ENCODE data around the gene SELENOS.

DNA sequence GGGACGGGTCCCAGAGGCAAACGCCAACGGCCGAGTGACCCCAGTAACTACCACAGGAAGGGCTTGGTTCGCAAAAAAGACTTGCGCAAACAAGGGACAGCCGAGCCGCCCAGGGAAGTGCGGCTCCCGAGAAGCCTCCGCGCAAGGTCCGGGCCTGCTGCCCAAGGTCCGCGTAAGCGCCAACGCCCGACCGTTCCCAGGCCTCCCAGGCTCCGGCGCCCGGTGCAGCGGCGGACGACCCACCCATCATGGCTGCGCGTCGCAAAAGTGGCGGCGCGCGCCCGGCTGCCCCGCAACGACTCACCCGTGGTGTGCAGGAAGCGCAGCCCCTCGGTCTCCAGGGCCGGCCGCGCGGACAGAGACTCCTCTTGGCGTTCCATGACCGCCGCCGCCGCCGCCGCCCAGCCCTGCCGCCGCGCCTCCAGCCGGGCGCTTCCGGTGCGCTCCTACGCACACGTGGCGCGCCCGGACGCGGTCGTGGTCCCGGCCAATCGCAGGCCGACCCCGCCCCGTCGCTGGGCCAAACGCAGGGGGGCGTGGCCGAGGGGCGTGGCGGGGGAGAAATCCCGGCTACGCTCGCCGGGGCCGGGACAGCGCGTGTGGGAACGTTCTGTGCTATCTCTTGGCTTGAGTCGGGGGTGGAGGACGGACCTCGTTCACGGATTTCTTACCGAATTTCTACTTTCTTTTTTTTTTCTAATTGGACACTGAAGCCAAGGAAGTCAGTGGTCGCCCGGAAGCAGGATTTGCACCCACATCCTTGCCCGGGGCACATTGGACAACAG, at the start of gene SELENOS:
- TF ChIP-seq, protein P1, sequence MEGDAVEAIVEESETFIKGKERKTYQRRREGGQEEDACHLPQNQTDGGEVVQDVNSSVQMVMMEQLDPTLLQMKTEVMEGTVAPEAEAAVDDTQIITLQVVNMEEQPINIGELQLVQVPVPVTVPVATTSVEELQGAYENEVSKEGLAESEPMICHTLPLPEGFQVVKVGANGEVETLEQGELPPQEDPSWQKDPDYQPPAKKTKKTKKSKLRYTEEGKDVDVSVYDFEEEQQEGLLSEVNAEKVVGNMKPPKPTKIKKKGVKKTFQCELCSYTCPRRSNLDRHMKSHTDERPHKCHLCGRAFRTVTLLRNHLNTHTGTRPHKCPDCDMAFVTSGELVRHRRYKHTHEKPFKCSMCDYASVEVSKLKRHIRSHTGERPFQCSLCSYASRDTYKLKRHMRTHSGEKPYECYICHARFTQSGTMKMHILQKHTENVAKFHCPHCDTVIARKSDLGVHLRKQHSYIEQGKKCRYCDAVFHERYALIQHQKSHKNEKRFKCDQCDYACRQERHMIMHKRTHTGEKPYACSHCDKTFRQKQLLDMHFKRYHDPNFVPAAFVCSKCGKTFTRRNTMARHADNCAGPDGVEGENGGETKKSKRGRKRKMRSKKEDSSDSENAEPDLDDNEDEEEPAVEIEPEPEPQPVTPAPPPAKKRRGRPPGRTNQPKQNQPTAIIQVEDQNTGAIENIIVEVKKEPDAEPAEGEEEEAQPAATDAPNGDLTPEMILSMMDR (IDR thresholded peaks at IDR 0.05): peak in 1 of 3 donors; percentile 20
- TF ChIP-seq POLR2A (IDR thresholded peaks at IDR 0.05): peak; percentile 96
